Endothelial cell of umbilical vein (primary cell): ENCODE data around the gene POU5F1. TPM values are rescaled to one million over a fixed set of nuclear protein-coding genes. Genes with fewer than 3 reads are reported as not detected.
"Not testable (repeated sequence)": the region's sequence is repeated elsewhere in the genome, so short reads cannot be mapped to it uniquely, and the experiment has no call there.

Source experiments
- BruUV-seq: library from RNA; stranded (reverse); fragments of 400-500 nt; replicated peaks from 2 replicates; lab custom pipeline; 2021; lab: Mats Ljungman, UMichigan
- CTCF ChIA-PET: fragments of 300-600, 350-600 bp; sonication (Branson Sonifier 250); formaldehyde crosslinking; loops from one replicate; lab custom pipeline; 2021; ENCODE audit warnings: antibody characterized with exemption, inconsistent platforms; lab: Charles Lee
- POLR2A ChIA-PET: fragments of 300-600, 350-600 bp; sonication (Branson Sonifier 250); formaldehyde crosslinking; loops from one replicate; lab custom pipeline; 2021; ENCODE audit warnings: antibody characterized with exemption, inconsistent platforms; lab: Charles Lee
- DNase-seq: peaks from one replicate; pipeline ENCODE4 v3.0.0-alpha.2; 2011; ENCODE audit warnings: low read depth, low spot score
- FAIRE-seq: peaks from 2 replicates; lab custom pipeline; 2011; peaks lifted over from hg19 to GRCh38; lab: Jason Lieb, UNC
- H2AFZ ChIP-seq: 2 replicates; pipeline ENCODE4 v1.6.0; 2012; ENCODE audit warnings: low read depth, low read length, control low read depth, inconsistent platforms
- H3K27ac ChIP-seq: 2 replicates; pipeline ENCODE4 v1.5.1; 2011; ENCODE audit warnings: low read depth, mild to moderate bottlenecking, control low read depth, low read length, moderate library complexity; ENCODE audit not compliant: insufficient read depth
- H3K27me3 ChIP-seq, 2 experiments: 2 replicates each; pipeline versions ENCODE4 v1.6.0 to v1.6.1; 2011; ENCODE audit warnings: low read length in 2 of 2, mixed read lengths in 1 of 2; ENCODE audit not compliant: control insufficient read depth in 2 of 2, insufficient read depth in 2 of 2
- H3K36me3 ChIP-seq, 2 experiments: 2 replicates in 1 of 2; 3 replicates in 1 of 2; pipeline ENCODE4 v1.5.1; 2011; ENCODE audit warnings: low read length in 2 of 2, mild to moderate bottlenecking in 1 of 2, moderate library complexity in 1 of 2; ENCODE audit not compliant: control insufficient read depth in 2 of 2, insufficient read depth in 2 of 2; ENCODE audit errors: extremely low read depth in 1 of 2
- H3K4me1 ChIP-seq: 3 replicates; pipeline ENCODE4 v1.5.1; 2011; ENCODE audit warnings: mild to moderate bottlenecking, low read length; ENCODE audit not compliant: control insufficient read depth, insufficient read depth; ENCODE audit errors: extremely low read depth
- H3K4me2 ChIP-seq: 2 replicates; pipeline ENCODE4 v1.6.1; 2011; ENCODE audit warnings: low read length, control low read depth, mixed read lengths; ENCODE audit not compliant: insufficient read depth
- H3K4me3 ChIP-seq, 3 experiments: fragments of 200-600 bp in 1 of 3; sonication (generic), shearing (Covaris generic) in 1 of 3; replicated peaks in 1 of 3; 2 replicates each; pipeline ENCODE4 v1.5.1; 2011 to 2016; ENCODE audit warnings: control low read depth in 3 of 3, low read length in 3 of 3, mild to moderate bottlenecking in 2 of 3, inconsistent platforms in 1 of 3, low read depth in 1 of 3, moderate library complexity in 1 of 3; ENCODE audit not compliant: insufficient read depth in 1 of 3
- H3K79me2 ChIP-seq: 2 replicates; pipeline ENCODE4 v1.6.0; 2012; ENCODE audit warnings: low read length, inconsistent platforms; ENCODE audit not compliant: control insufficient read depth, insufficient read depth
- H3K9ac ChIP-seq: replicated peaks from 2 replicates; pipeline ENCODE3; 2011; ENCODE audit warnings: low read length, control low read depth; ENCODE audit not compliant: insufficient read depth; ENCODE audit errors: extremely low read depth
- H3K9me1 ChIP-seq: replicated peaks from 3 replicates; pipeline ENCODE4 v1.6.0; 2011; ENCODE audit warnings: mild to moderate bottlenecking, low read length; ENCODE audit not compliant: control insufficient read depth, insufficient read depth; ENCODE audit errors: extremely low read depth
- H3K9me3 ChIP-seq: replicated peaks from 2 replicates; pipeline ENCODE4 v1.5.1; 2012; ENCODE audit warnings: low read length, inconsistent platforms; ENCODE audit not compliant: control insufficient read depth, insufficient read depth
- H4K20me1 ChIP-seq: replicated peaks from 2 replicates; pipeline ENCODE3; 2011; ENCODE audit warnings: mild to moderate bottlenecking, low read length; ENCODE audit not compliant: control insufficient read depth, insufficient read depth; ENCODE audit errors: extremely low read depth
- CTCF ChIP-seq, 2 donors: IDR thresholded peaks; 1 replicate in 1 of 2; 2 replicates in 1 of 2; pipeline ENCODE4 v1.5.1; 2011; ENCODE audit warnings: low read length in 2 of 2, mild to moderate bottlenecking in 2 of 2, moderate library complexity in 2 of 2, control low read depth in 1 of 2, inconsistent platforms in 1 of 2, low read depth in 1 of 2; ENCODE audit not compliant: insufficient read depth in 1 of 2; ENCODE audit errors: extremely low read depth in 1 of 2
- EZH2 ChIP-seq: IDR thresholded peaks from 2 replicates; pipeline ENCODE4 v1.6.1; 2012; ENCODE audit warnings: borderline replicate concordance, low read depth, mild to moderate bottlenecking, moderate library complexity, low read length, inconsistent platforms; ENCODE audit not compliant: severe bottlenecking
- FOS ChIP-seq: IDR thresholded peaks from 2 replicates; pipeline ENCODE4 v1.6.1; 2011; ENCODE audit warnings: mild to moderate bottlenecking, low read length, moderate library complexity, borderline replicate concordance; ENCODE audit not compliant: insufficient read depth
- GATA2 ChIP-seq: IDR thresholded peaks from 2 replicates; pipeline ENCODE4 v1.7.0; 2011; ENCODE audit warnings: low read depth, mild to moderate bottlenecking, moderate library complexity, mixed read lengths, low read length; ENCODE audit not compliant: insufficient read length, insufficient read depth
- JUN ChIP-seq: IDR thresholded peaks from 2 replicates; pipeline ENCODE4 v1.6.1; 2011; ENCODE audit warnings: borderline replicate concordance, low read depth; ENCODE audit not compliant: insufficient read length, insufficient read depth
- MAX ChIP-seq: IDR thresholded peaks from 2 replicates; pipeline ENCODE4 v1.6.1; 2011; ENCODE audit not compliant: insufficient read depth, insufficient read length
- MYC ChIP-seq: IDR thresholded peaks from one replicate; pipeline ENCODE4 v1.6.1; 2011; ENCODE audit warnings: mild to moderate bottlenecking, low read depth, low read length
- POLR2A ChIP-seq: IDR thresholded peaks from 2 replicates; pipeline ENCODE4 v1.6.1; 2012; ENCODE audit warnings: low read depth, mild to moderate bottlenecking, control low read depth, low read length
- POLR2AphosphoS5 ChIP-seq: IDR thresholded peaks from 2 replicates; pipeline ENCODE4 v1.6.1; 2012; ENCODE audit warnings: low read depth, mild to moderate bottlenecking, control low read depth, low read length, moderate library complexity; ENCODE audit not compliant: insufficient read depth
- dilution Hi-C: fragments of 300-500 bp; cut with MboI; formaldehyde crosslinking; loops from one replicate; pipeline ENCODE4 v1.15.0; 2019; ENCODE audit warnings: low sequenced_read_pairs; ENCODE audit not compliant: extremely low pct_ligation_motif_present
- intact Hi-C: fragments of 100-400 bp; cut with micrococcal nuclease; formaldehyde crosslinking; loops from one replicate; pipeline ENCODE4 v1.10.0; 2022
- polyA plus RNA-seq, 4 experiments: library from polyadenylated mRNA; depleted of rRNA in 3 of 4; stranded (reverse) in 3 of 4; unstranded in 1 of 4; fragments of >200 nt; gene quantifications; 2 replicates each; pipeline versions ENCODE4 v1.2.1 to v1.2.3, GENCODE V29; 2011 to 2012; ENCODE audit warnings: missing spikeins in 1 of 4
- total RNA-seq: library from RNA; stranded (reverse); gene quantifications from 2 replicates; pipeline ENCODE4 v1.2.3, GENCODE V29; 2021

Gene POU5F1
- total and polyA plus RNA-seq, 2 donors (not counting 3 experiments of a cell fraction or from before 2014, with no cell fraction given): 0.63 TPM; not detected in 1

GRCh38 chr6:31202259-31203166 is 32.0 kb upstream of the POU5F1 start:
- TF ChIP-seq MAX (no peak), FOS (no peak), JUN (no peak), CTCF (IDR thresholded peaks at IDR 0.05; ENCODE audit: extremely low read depth in 1 of 2, insufficient read depth in 1 of 2, low read depth in 1 of 2, low read length in 2 of 2) (no peak), EZH2 (no peak), POLR2AphosphoS5 (no peak), MYC (no peak), GATA2 (no peak), POLR2A (no peak)
- CTCF ChIA-PET: interaction anchor here (0.9 to 15.1 kb wide), 2 partner anchors 10 to 163 kb away, joined by 4 to 233 read pairs; no protein-coding TSS in a partner anchor
- Histone ChIP-seq H3K4me3 (no peak overlapping the region), H3K9me3 (no peaks in the 10 kb centered on the region), H3K9me1 (no peaks in the 10 kb centered on the region), H3K4me2 (no peak overlapping the region), H3K79me2 (peaks cover 3% of the 10 kb centered on the region), H4K20me1 (no peaks in the 10 kb centered on the region), H3K4me1 (peaks cover 14% of the 10 kb centered on the region), H3K27me3 (no peaks in the 10 kb centered on the region), H3K27ac (no peak overlapping the region), H3K36me3 (no peaks in the 10 kb centered on the region), H3K9ac (no peak overlapping the region), H2AFZ (no peak overlapping the region)
- no TSS peak for BruUV-seq
- FAIRE-seq (no peak), DNase-seq (peak; percentile 40)
- intact Hi-C loops (no loop called here), dilution Hi-C loops (no loop called here)
- POLR2A ChIA-PET: no interaction called here

GRCh38 chr6:31199105-31199452 is 28.6 kb upstream of the POU5F1 start:
- H3K9ac ChIP-seq, H3K4me2 ChIP-seq, H3K9me1 ChIP-seq, H3K79me2 ChIP-seq, DNase-seq, H2AFZ ChIP-seq, H3K9me3 ChIP-seq, H4K20me1 ChIP-seq, FAIRE-seq, BruUV-seq, intact Hi-C loops, H3K27ac ChIP-seq, dilution Hi-C loops, POLR2A ChIA-PET, H3K4me3 ChIP-seq, H3K27me3 ChIP-seq, H3K36me3 ChIP-seq: not testable (repeated sequence)
- CTCF ChIA-PET: interaction anchor here (15.1 kb wide), 1 partner anchor 167 kb away, joined by 233 read pairs; no protein-coding TSS in a partner anchor
- H3K4me1 ChIP-seq: peaks cover 14% of the 10 kb centered on the region
